ENCODE results near the gene GMFB. TPM values are rescaled to one million over a fixed set of nuclear protein-coding genes. Genes with fewer than 3 reads are reported as not detected.
"Not testable (repeated sequence)": the region's sequence is repeated elsewhere in the genome, so short reads cannot be mapped to it uniquely, and the experiment has no call there.

The GMFB gene
- total and polyA plus RNA-seq, 2 experiments from 2014 or later = 76.8 to 110 TPM

DNA sequence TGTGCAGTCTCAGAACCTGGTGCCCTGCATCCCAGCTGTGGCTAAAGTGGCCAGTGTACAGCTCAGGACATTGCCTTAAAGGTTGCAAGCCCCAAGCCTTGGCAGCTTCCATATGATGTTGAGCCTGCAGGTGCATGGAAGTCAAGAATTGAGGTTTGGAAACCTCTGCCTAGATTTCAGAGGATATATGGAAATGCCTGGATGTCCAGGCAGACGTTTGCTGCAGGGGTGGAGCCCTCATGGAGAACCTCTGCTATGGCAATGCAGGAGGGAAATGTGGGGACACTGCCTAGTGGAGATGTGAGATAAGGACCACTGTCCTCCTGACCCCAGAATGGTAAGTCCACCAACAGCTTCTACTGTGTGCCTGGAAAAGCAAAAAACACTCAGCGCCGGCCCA is 29.7 kb downstream of the GMFB start:
- TF ChIP-seq EZH2phosphoT487 (IDR thresholded peaks at IDR 0.05; ENCODE audit: insufficient read depth, low read depth) = no peak
- TF ChIP-seq EZH2 (IDR thresholded peaks at IDR 0.05; ENCODE audit: insufficient read depth, poor library complexity, severe bottlenecking) = no peak
- H3K36me3 ChIP-seq (ENCODE audit: low read depth) = no peaks in the 10 kb centered on the region
- H3F3A ChIP-seq (ENCODE audit: insufficient read depth) = peaks cover 23% of the 10 kb centered on the region
- no peak for DNase-seq
- H3K4me2 ChIP-seq (ENCODE audit: unreplicated experiment) = no peak overlapping the region
- WGBS, 2 experiments (ENCODE audit: low coverage in 1 of 2, low lambda C conversion rate in 2 of 2, missing lambda C conversion rate in 2 of 2) = 54 to 58% methylated on average over 3 of the region's 3 CpGs
- peaks cover 9% of the 10 kb centered on the region for H3K4me1 ChIP-seq (ENCODE audit: insufficient read depth)
- no peaks in the 10 kb centered on the region for H3K27me3 ChIP-seq (replicated peaks; ENCODE audit: insufficient read depth)
- no peaks in the 10 kb centered on the region for H4K20me1 ChIP-seq (ENCODE audit: insufficient read depth)
- H3K27ac ChIP-seq = no peak overlapping the region
- H3K9me2 ChIP-seq (ENCODE audit: insufficient read depth) = no peaks in the 10 kb centered on the region
- H3K79me2 ChIP-seq (ENCODE audit: insufficient read depth) = no peaks in the 10 kb centered on the region
- H3K4me3 ChIP-seq = no peak overlapping the region
- H3K9me3 ChIP-seq (ENCODE audit: low read depth) = no peaks in the 10 kb centered on the region
- in situ Hi-C loops (cut with MboI) = no loop called here
- H2AFZ ChIP-seq = no peak overlapping the region
- no peak overlapping the region for H3K9ac ChIP-seq

DNA sequence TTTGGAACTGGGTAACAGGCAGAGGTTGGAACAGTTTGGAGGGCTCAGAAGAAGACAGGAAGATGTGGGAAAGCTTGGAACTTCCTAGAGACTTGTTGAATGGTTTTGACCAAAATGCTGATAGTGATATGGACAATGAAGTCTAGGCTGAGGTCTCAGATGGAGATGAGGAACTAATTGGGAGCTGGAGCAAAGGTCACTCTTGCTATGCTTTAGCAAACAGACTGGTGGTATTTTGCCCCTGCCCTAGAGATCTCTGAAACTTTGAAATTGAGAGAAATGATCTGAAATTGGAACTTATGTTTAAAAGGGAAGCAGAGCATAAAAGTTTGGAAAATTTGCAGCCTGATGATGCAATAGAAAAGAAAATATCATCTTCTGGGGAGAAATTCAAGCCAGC is 30.2 kb downstream of the GMFB start:
- H3K27ac ChIP-seq; H4K20me1 ChIP-seq (ENCODE audit: insufficient read depth); H3K36me3 ChIP-seq (ENCODE audit: low read depth); in situ Hi-C loops (cut with MboI); H3K4me3 ChIP-seq; H3K9ac ChIP-seq; H3K27me3 ChIP-seq (replicated peaks; ENCODE audit: insufficient read depth); H3K9me2 ChIP-seq (ENCODE audit: insufficient read depth); DNase-seq; H3K9me3 ChIP-seq (ENCODE audit: low read depth); H2AFZ ChIP-seq; H3K79me2 ChIP-seq (ENCODE audit: insufficient read depth); H3K4me2 ChIP-seq (ENCODE audit: unreplicated experiment): not testable (repeated sequence)
- Histone ChIP-seq H3K4me1 (ENCODE audit: insufficient read depth) (peaks cover 15% of the 10 kb centered on the region), H3F3A (ENCODE audit: insufficient read depth) (peaks cover 28% of the 10 kb centered on the region)

DNA sequence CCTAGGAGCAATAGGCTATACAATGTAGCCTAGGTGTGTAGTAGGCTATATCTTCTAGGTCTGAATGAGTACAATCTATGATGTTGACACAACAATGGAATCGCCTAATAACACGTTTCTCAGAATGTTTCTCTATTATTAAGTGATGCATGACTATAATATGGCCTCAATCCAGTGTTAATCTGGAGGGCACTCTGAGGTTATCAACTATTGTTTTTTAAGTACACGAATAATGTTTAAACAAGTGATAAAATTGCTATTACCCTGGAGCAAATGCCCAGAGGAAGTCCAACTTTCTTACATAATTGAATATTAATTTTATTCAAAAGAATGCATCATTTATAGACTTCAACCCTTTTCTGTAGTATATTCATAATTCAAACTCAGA is 31.2 kb downstream of the GMFB start:
- H3F3A ChIP-seq (ENCODE audit: insufficient read depth) = peaks cover 32% of the 10 kb centered on the region
- DNase-seq = no peak
- H3K9ac ChIP-seq = no peak overlapping the region
- 81 to 85% methylated on average over 3 of the region's 3 CpGs for WGBS, 2 experiments (ENCODE audit: low coverage in 1 of 2, low lambda C conversion rate in 2 of 2, missing lambda C conversion rate in 2 of 2)
- TF ChIP-seq EZH2phosphoT487 (IDR thresholded peaks at IDR 0.05; ENCODE audit: insufficient read depth, low read depth) = no peak
- TF ChIP-seq EZH2 (IDR thresholded peaks at IDR 0.05; ENCODE audit: insufficient read depth, poor library complexity, severe bottlenecking) = no peak
- no peaks in the 10 kb centered on the region for H3K9me2 ChIP-seq (ENCODE audit: insufficient read depth)
- H3K9me3 ChIP-seq (ENCODE audit: low read depth) = no peaks in the 10 kb centered on the region
- H4K20me1 ChIP-seq (ENCODE audit: insufficient read depth) = no peaks in the 10 kb centered on the region
- peaks cover 16% of the 10 kb centered on the region for H3K4me1 ChIP-seq (ENCODE audit: insufficient read depth)
- in situ Hi-C loops (cut with MboI) = no loop called here
- H2AFZ ChIP-seq = no peak overlapping the region
- H3K4me3 ChIP-seq = no peak overlapping the region
- H3K4me2 ChIP-seq (ENCODE audit: unreplicated experiment) = no peak overlapping the region
- H3K79me2 ChIP-seq (ENCODE audit: insufficient read depth) = no peaks in the 10 kb centered on the region
- no peaks in the 10 kb centered on the region for H3K27me3 ChIP-seq (replicated peaks; ENCODE audit: insufficient read depth)
- no peaks in the 10 kb centered on the region for H3K36me3 ChIP-seq (ENCODE audit: low read depth)
- no peak overlapping the region for H3K27ac ChIP-seq

DNA sequence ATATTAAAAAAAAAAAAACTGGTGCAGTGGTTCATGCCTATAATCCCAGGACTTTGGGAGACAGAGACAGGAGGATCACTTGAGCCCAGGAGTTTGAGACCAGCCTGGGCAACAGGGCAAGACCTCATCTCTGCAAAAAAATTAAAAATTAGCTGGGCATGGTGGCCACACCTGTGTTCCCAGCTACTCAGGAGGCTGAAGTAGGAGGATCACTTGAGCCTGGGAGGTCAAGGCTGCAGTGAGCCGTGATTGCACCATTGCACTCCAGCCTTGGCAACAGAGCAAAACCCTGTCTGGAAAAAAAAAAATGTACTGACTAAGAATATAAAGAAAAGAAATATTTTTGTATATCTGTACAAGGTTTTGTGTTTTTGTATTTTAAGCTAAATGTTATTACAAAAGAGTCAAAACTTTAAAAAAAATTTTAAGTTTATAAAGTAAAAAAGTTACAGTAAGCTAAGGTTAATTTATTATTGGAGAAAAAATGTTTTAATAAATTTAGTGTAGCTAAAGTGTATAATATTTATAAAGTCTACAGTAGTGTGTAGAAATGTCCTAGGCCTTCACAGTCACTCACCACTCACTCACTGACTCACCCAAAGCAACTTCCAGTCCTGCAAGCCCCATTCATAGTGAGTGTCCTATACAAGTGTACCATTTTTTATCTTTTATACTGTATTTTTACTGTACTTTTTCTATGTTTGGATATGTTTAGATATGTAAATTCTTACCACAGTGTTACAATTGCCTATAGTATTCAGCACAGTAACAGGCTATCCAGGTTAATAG is 31.8 kb downstream of the GMFB start:
- 68 to 69% methylated on average over 1 of the region's 1 CpG for WGBS, 2 experiments (ENCODE audit: low coverage in 1 of 2, low lambda C conversion rate in 2 of 2, missing lambda C conversion rate in 2 of 2)
- DNase-seq = peak; percentile 56
- peak overlapping the region; percentile 16; the same call in 1 of the 2 replicates for H3K27ac ChIP-seq
- H3K36me3 ChIP-seq (ENCODE audit: low read depth); H4K20me1 ChIP-seq (ENCODE audit: insufficient read depth); in situ Hi-C loops (cut with MboI); H3K4me3 ChIP-seq; H3K9me3 ChIP-seq (ENCODE audit: low read depth); H3K4me2 ChIP-seq (ENCODE audit: unreplicated experiment); H3K9ac ChIP-seq; H3K79me2 ChIP-seq (ENCODE audit: insufficient read depth); H3K27me3 ChIP-seq (replicated peaks; ENCODE audit: insufficient read depth); H3K9me2 ChIP-seq (ENCODE audit: insufficient read depth); H2AFZ ChIP-seq: not testable (repeated sequence)
- peaks cover 16% of the 10 kb centered on the region for H3K4me1 ChIP-seq (ENCODE audit: insufficient read depth)
- H3F3A ChIP-seq (ENCODE audit: insufficient read depth) = peaks cover 32% of the 10 kb centered on the region

DNA sequence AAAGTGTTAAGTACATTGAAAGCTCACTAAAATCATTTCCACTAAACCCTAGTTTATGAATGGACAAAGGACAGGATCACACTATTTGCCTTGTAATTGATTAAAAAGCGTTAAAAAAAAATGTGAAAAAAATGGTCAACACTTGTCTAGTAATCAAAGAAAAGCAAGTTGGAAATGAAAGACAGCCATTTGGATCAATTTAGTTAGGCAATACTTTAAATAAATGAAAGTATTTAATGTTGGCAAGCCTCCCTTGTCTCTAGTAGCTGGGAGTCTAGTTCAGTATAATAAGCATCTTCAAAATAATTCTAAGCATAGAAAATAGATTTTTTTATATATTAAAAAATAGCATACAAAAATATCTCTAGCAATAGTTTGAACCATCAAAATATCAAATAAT is 33.4 kb downstream of the GMFB start:
- Histone ChIP-seq H2AFZ (no peak overlapping the region), H3K9ac (no peak overlapping the region), H4K20me1 (ENCODE audit: insufficient read depth) (no peaks in the 10 kb centered on the region), H3K9me2 (ENCODE audit: insufficient read depth) (no peaks in the 10 kb centered on the region), H3K9me3 (ENCODE audit: low read depth) (no peaks in the 10 kb centered on the region), H3K4me1 (ENCODE audit: insufficient read depth) (peaks cover 25% of the 10 kb centered on the region), H3K27ac (no peak overlapping the region), H3K4me2 (ENCODE audit: unreplicated experiment) (no peak overlapping the region), H3K4me3 (no peak overlapping the region), H3K27me3 (replicated peaks; ENCODE audit: insufficient read depth) (no peaks in the 10 kb centered on the region), H3F3A (ENCODE audit: insufficient read depth) (peaks cover 38% of the 10 kb centered on the region), H3K36me3 (ENCODE audit: low read depth) (no peaks in the 10 kb centered on the region), H3K79me2 (ENCODE audit: insufficient read depth) (no peaks in the 10 kb centered on the region)
- 32 to 64% methylated on average over 1 of the region's 1 CpG for WGBS, 2 experiments (ENCODE audit: low coverage in 1 of 2, low lambda C conversion rate in 2 of 2, missing lambda C conversion rate in 2 of 2)
- no peak for TF ChIP-seq EZH2phosphoT487 (IDR thresholded peaks at IDR 0.05; ENCODE audit: insufficient read depth, low read depth)
- TF ChIP-seq EZH2 (IDR thresholded peaks at IDR 0.05; ENCODE audit: insufficient read depth, poor library complexity, severe bottlenecking) = no peak
- DNase-seq = no peak
- in situ Hi-C loops (cut with MboI) = no loop called here

DNA sequence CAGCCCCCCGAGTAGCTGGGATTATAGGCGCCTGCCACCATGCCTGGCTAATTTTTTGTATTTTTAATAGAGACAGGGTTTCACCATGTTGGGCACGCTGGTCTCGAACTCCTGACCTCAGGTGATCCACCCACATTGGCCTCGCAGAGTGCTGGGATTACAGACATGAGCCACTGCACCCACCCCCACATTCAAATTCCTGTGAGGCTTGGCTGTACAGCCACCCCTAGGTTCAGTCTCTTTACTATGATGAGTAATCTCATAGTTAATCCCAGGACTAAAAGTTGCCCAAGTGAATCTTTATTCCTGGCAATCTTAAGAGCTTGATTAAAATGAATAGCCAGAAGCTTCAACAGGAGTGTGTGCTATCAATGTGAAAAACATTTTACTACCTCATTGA is 34.8 kb downstream of the GMFB start:
- H3K27me3 ChIP-seq (replicated peaks; ENCODE audit: insufficient read depth); in situ Hi-C loops (cut with MboI); H3K79me2 ChIP-seq (ENCODE audit: insufficient read depth); H4K20me1 ChIP-seq (ENCODE audit: insufficient read depth); H3K4me3 ChIP-seq; H3K9ac ChIP-seq; H2AFZ ChIP-seq; H3K9me3 ChIP-seq (ENCODE audit: low read depth); H3K36me3 ChIP-seq (ENCODE audit: low read depth); H3K4me2 ChIP-seq (ENCODE audit: unreplicated experiment); H3K9me2 ChIP-seq (ENCODE audit: insufficient read depth): not testable (repeated sequence)
- 58 to 63% methylated on average over 5 of the region's 5 CpGs for WGBS, 2 experiments (ENCODE audit: low coverage in 1 of 2, low lambda C conversion rate in 2 of 2, missing lambda C conversion rate in 2 of 2)
- H3F3A ChIP-seq (ENCODE audit: insufficient read depth) = peaks cover 47% of the 10 kb centered on the region
- DNase-seq = peak; percentile 82
- peak overlapping the region; percentile 62 for H3K27ac ChIP-seq
- peaks cover 30% of the 10 kb centered on the region for H3K4me1 ChIP-seq (ENCODE audit: insufficient read depth)
